ENCODE results near the gene PPP1R12C. TPM values are rescaled to one million over a fixed set of nuclear protein-coding genes. Genes with fewer than 3 reads are reported as not detected.

Gene PPP1R12C
- total RNA-seq, 1 experiment from 2014 or later = 30.5 TPM

- Histone ChIP-seq H3K27me3 (no peaks in the 10 kb centered on the region), H3K9me3 (replicated peaks) (no peaks in the 10 kb centered on the region), H3K4me1 (no peaks in the 10 kb centered on the region), H3K4me3 (no peak overlapping the region), H3K27ac (no peak overlapping the region), H3K36me3 (peaks cover 9% of the 10 kb centered on the region)
- no peak for DNase-seq
Measured at GRCh38 chr19:55092423-55093318, 24.8 kb downstream of the PPP1R12C start.

GRCh38 chr19:55091955-55092354, 25.5 kb downstream of the PPP1R12C start:
- no peaks in the 10 kb centered on the region for H3K4me1 ChIP-seq
- DNase-seq = no peak

GRCh38 chr19:55091126-55091910, 26.1 kb downstream of the PPP1R12C start:
- Histone ChIP-seq H3K9me3 (replicated peaks) (no peaks in the 10 kb centered on the region), H3K27ac (no peak overlapping the region), H3K27me3 (no peaks in the 10 kb centered on the region), H3K4me1 (no peaks in the 10 kb centered on the region), H3K4me3 (no peak overlapping the region), H3K36me3 (peaks cover 9% of the 10 kb centered on the region)
- no peak for DNase-seq

More at GRCh38 chr19:55091955-55092354, 25.5 kb downstream of the PPP1R12C start:
- Histone ChIP-seq H3K4me3 (no peak overlapping the region), H3K27me3 (no peaks in the 10 kb centered on the region), H3K9me3 (replicated peaks) (no peaks in the 10 kb centered on the region), H3K36me3 (peaks cover 9% of the 10 kb centered on the region), H3K27ac (no peak overlapping the region)

- H3K9me3 ChIP-seq (replicated peaks) = no peaks in the 10 kb centered on the region
- H3K27ac ChIP-seq = no peak overlapping the region
- H3K4me1 ChIP-seq = no peaks in the 10 kb centered on the region
- H3K36me3 ChIP-seq = peaks cover 9% of the 10 kb centered on the region
- no peaks in the 10 kb centered on the region for H3K27me3 ChIP-seq
- DNase-seq = no peak
- no peak overlapping the region for H3K4me3 ChIP-seq
Measured at GRCh38 chr19:55090564-55090963, 26.9 kb downstream of the PPP1R12C start.

- H3K27me3 ChIP-seq = no peaks in the 10 kb centered on the region
- peaks cover 4% of the 10 kb centered on the region; the same call in 1 of the 2 replicates for H3K36me3 ChIP-seq
- H3K27ac ChIP-seq = no peak overlapping the region
- H3K4me1 ChIP-seq = no peaks in the 10 kb centered on the region
- no peak for DNase-seq
- no peaks in the 10 kb centered on the region for H3K9me3 ChIP-seq (replicated peaks)
- H3K4me3 ChIP-seq = no peak overlapping the region
Measured at GRCh38 chr19:55089342-55089944, 28.0 kb downstream of the PPP1R12C start.

GRCh38 chr19:55088543-55089341, 28.7 kb downstream of the PPP1R12C start:
- Histone ChIP-seq H3K36me3 (peaks cover 3% of the 10 kb centered on the region; the same call in 1 of the 2 replicates), H3K4me1 (no peaks in the 10 kb centered on the region), H3K4me3 (no peak overlapping the region), H3K27ac (no peak overlapping the region), H3K9me3 (replicated peaks) (no peaks in the 10 kb centered on the region), H3K27me3 (no peaks in the 10 kb centered on the region)
- DNase-seq = peak; percentile 82 to 86

- H3K27me3 ChIP-seq = no peaks in the 10 kb centered on the region
Measured at GRCh38 chr19:55088021-55088451, 29.4 kb downstream of the PPP1R12C start.

GRCh38 chr19:55087542-55087901, 29.9 kb downstream of the PPP1R12C start:
- no peaks in the 10 kb centered on the region for H3K4me1 ChIP-seq
- H3K36me3 ChIP-seq = 0 out of 2 replicates have a peak, but pooled peaks cover 3% of the 10 kb centered on the region
- DNase-seq = no peak
- H3K9me3 ChIP-seq (replicated peaks) = no peaks in the 10 kb centered on the region
- H3K27ac ChIP-seq = no peak overlapping the region
- no peaks in the 10 kb centered on the region for H3K27me3 ChIP-seq
- peak overlapping the region; percentile 51 for H3K4me3 ChIP-seq

More at GRCh38 chr19:55088021-55088451, 29.4 kb downstream of the PPP1R12C start:
- Histone ChIP-seq H3K9me3 (replicated peaks) (no peaks in the 10 kb centered on the region), H3K4me3 (no peak overlapping the region), H3K4me1 (no peaks in the 10 kb centered on the region), H3K27ac (no peak overlapping the region), H3K36me3 (peaks cover 3% of the 10 kb centered on the region; the same call in 1 of the 2 replicates)
- DNase-seq = no peak

GRCh38 chr19:55086730-55087541, 30.5 kb downstream of the PPP1R12C start:
- peak; percentile 77 to 79 for DNase-seq

GRCh38 chr19:55085923-55086715, 31.3 kb downstream of the PPP1R12C start:
- DNase-seq = peak in 1 of 2 experiments; percentile 30
- Histone ChIP-seq H3K36me3 (0 out of 2 replicates have a peak, but pooled peaks cover under 1% of the 10 kb centered on the region), H3K27me3 (no peaks in the 10 kb centered on the region), H3K9me3 (replicated peaks) (no peaks in the 10 kb centered on the region), H3K4me3 (peak overlapping the region; percentile 51), H3K27ac (no peak overlapping the region), H3K4me1 (no peaks in the 10 kb centered on the region)

More at GRCh38 chr19:55086730-55087541, 30.5 kb downstream of the PPP1R12C start:
- no peaks in the 10 kb centered on the region for H3K27me3 ChIP-seq
- H3K4me1 ChIP-seq = no peaks in the 10 kb centered on the region
- peak overlapping the region; percentile 51 for H3K4me3 ChIP-seq
- H3K27ac ChIP-seq = no peak overlapping the region
- H3K9me3 ChIP-seq (replicated peaks) = no peaks in the 10 kb centered on the region
- 0 out of 2 replicates have a peak, but pooled peaks cover 3% of the 10 kb centered on the region for H3K36me3 ChIP-seq

GRCh38 chr19:55084416-55084815, 33.0 kb downstream of the PPP1R12C start:
- Histone ChIP-seq H3K9me3 (replicated peaks) (no peaks in the 10 kb centered on the region), H3K4me1 (no peaks in the 10 kb centered on the region), H3K27ac (no peak overlapping the region), H3K27me3 (no peaks in the 10 kb centered on the region), H3K36me3 (no peaks in the 10 kb centered on the region), H3K4me3 (no peak overlapping the region)
- DNase-seq = no peak

- H3K4me1 ChIP-seq = no peaks in the 10 kb centered on the region
Measured at GRCh38 chr19:55083004-55083850, 34.2 kb downstream of the PPP1R12C start.

More at GRCh38 chr19:55083004-55083850, 34.2 kb downstream of the PPP1R12C start:
- no peak overlapping the region for H3K27ac ChIP-seq
- H3K9me3 ChIP-seq (replicated peaks) = no peaks in the 10 kb centered on the region
- DNase-seq = no peak
- H3K36me3 ChIP-seq = no peaks in the 10 kb centered on the region
- no peaks in the 10 kb centered on the region for H3K27me3 ChIP-seq
- H3K4me3 ChIP-seq = no peak overlapping the region
